ENCODE results near the gene ADAM33. TPM values are rescaled to one million over a fixed set of nuclear protein-coding genes. Genes with fewer than 3 reads are reported as not detected.

The ADAM33 gene
- polyA plus RNA-seq, 1 donor from 2014 or later: not detected

- Histone ChIP-seq H3K27ac (ENCODE audit: low read length) (no peak within 1 kb of the TSS), H3F3A (ENCODE audit: insufficient read depth, low read length, poor library complexity, severe bottlenecking) (no peaks in the 10 kb centered on the region), H3K9me3 (ENCODE audit: low read length) (no peaks in the 10 kb centered on the region), H4K20me1 (ENCODE audit: insufficient read depth) (no peaks in the 10 kb centered on the region), H3K9me2 (ENCODE audit: insufficient read depth, low read length) (no peaks in the 10 kb centered on the region), H3K36me3 (ENCODE audit: insufficient read depth, low read length) (no peaks in the 10 kb centered on the region), H3K9ac (ENCODE audit: low read length) (no peak within 1 kb of the TSS), H3K27me3 (ENCODE audit: insufficient read depth, low read depth, low read length) (no peaks in the 10 kb centered on the region), H3K4me3 (ENCODE audit: low read length) (no peak within 1 kb of the TSS), H2AFZ (ENCODE audit: low read depth, low read length) (no peak within 1 kb of the TSS), H3K79me2 (replicated peaks; ENCODE audit: insufficient read depth, low read length) (no peaks in the 10 kb centered on the region), H3K4me2 (ENCODE audit: low read length) (no peak within 1 kb of the TSS)
- TF ChIP-seq RAD21 (conservative IDR thresholded peaks at IDR 0.05) (no peak), EZH2 (IDR thresholded peaks at IDR 0.05; ENCODE audit: borderline replicate concordance, insufficient read depth, low read length, poor library complexity, severe bottlenecking) (no peak), EP300 (conservative IDR thresholded peaks at IDR 0.05; ENCODE audit: poor library complexity, severe bottlenecking) (no peak), SMC3 (conservative IDR thresholded peaks at IDR 0.05; ENCODE audit: poor library complexity) (no peak), POLR2AphosphoS5 (IDR thresholded peaks at IDR 0.05) (no peak), CTCF (IDR thresholded peaks at IDR 0.05; ENCODE audit: poor library complexity, severe bottlenecking) (no peak), TAF1 (IDR thresholded peaks at IDR 0.05; ENCODE audit: low read depth) (no peak), REST (IDR thresholded peaks at IDR 0.05; ENCODE audit: borderline replicate concordance) (no peak), MXI1 (conservative IDR thresholded peaks at IDR 0.05; ENCODE audit: poor library complexity, severe bottlenecking) (no peak)
Measured at GRCh38 chr20:3712279-3712873, 30.6 kb upstream of the ADAM33 start, which contains the start of gene SIGLEC1. Gene SIGLEC1 (minus strand): TSS chr20:3712600. CDS start chr20:3707128, 5,472 bp downstream.

- no peak overlapping the region for H3K27ac ChIP-seq (ENCODE audit: low read length)
- H3K9ac ChIP-seq (ENCODE audit: low read length): no peak overlapping the region
- no peak overlapping the region for H2AFZ ChIP-seq (ENCODE audit: low read depth, low read length)
- H3K27me3 ChIP-seq (ENCODE audit: insufficient read depth, low read depth, low read length): no peaks in the 10 kb centered on the region
- H3K79me2 ChIP-seq (replicated peaks; ENCODE audit: insufficient read depth, low read length): no peaks in the 10 kb centered on the region
- H3F3A ChIP-seq (ENCODE audit: insufficient read depth, low read length, poor library complexity, severe bottlenecking): no peaks in the 10 kb centered on the region
- H3K4me2 ChIP-seq (ENCODE audit: low read length): no peak overlapping the region
- H3K9me3 ChIP-seq (ENCODE audit: low read length): no peaks in the 10 kb centered on the region
- H3K9me2 ChIP-seq (ENCODE audit: insufficient read depth, low read length): no peaks in the 10 kb centered on the region
- TF ChIP-seq SMC3 (conservative IDR thresholded peaks at IDR 0.05; ENCODE audit: poor library complexity) (no peak), TAF1 (IDR thresholded peaks at IDR 0.05; ENCODE audit: low read depth) (no peak), CTCF (IDR thresholded peaks at IDR 0.05; ENCODE audit: poor library complexity, severe bottlenecking) (no peak), RAD21 (conservative IDR thresholded peaks at IDR 0.05) (no peak), EP300 (conservative IDR thresholded peaks at IDR 0.05; ENCODE audit: poor library complexity, severe bottlenecking) (no peak), MXI1 (conservative IDR thresholded peaks at IDR 0.05; ENCODE audit: poor library complexity, severe bottlenecking) (no peak), REST (IDR thresholded peaks at IDR 0.05; ENCODE audit: borderline replicate concordance) (no peak), EZH2 (IDR thresholded peaks at IDR 0.05; ENCODE audit: borderline replicate concordance, insufficient read depth, low read length, poor library complexity, severe bottlenecking) (no peak), POLR2AphosphoS5 (IDR thresholded peaks at IDR 0.05) (no peak)
- no peaks in the 10 kb centered on the region for H3K36me3 ChIP-seq (ENCODE audit: insufficient read depth, low read length)
- no peak overlapping the region for H3K4me3 ChIP-seq (ENCODE audit: low read length)
- no peaks in the 10 kb centered on the region for H4K20me1 ChIP-seq (ENCODE audit: insufficient read depth)
Measured at GRCh38 chr20:3711484-3711941, 29.7 kb upstream of the ADAM33 start.
